Ishikawa (cell line): ENCODE data around the gene MAGI1.

Experiments used
- CEBPB ChIP-seq: IDR thresholded peaks from 2 replicates; pipeline ENCODE4 v1.6.1; 2012
- CREB1 ChIP-seq: IDR thresholded peaks from 2 replicates; pipeline ENCODE4 v1.6.1; 2012; ENCODE audit warnings: low read depth
- EGR1 ChIP-seq: IDR thresholded peaks from 2 replicates; pipeline ENCODE4 v1.6.1; 2012
- EP300 ChIP-seq: IDR thresholded peaks from 2 replicates; pipeline ENCODE4 v1.6.1; 2012; ENCODE audit warnings: borderline replicate concordance
- FOXM1 ChIP-seq: IDR thresholded peaks from 2 replicates; pipeline ENCODE4 v1.6.1; 2012; ENCODE audit warnings: low read depth, borderline replicate concordance
- MAX ChIP-seq: IDR thresholded peaks from 2 replicates; pipeline ENCODE4 v1.6.1; 2012
- NFIC ChIP-seq: IDR thresholded peaks from 2 replicates; pipeline ENCODE4 v1.6.1; 2012
- RAD21 ChIP-seq: IDR thresholded peaks from 2 replicates; pipeline ENCODE4 v1.6.1; 2012; ENCODE audit warnings: low read depth
- REST ChIP-seq: IDR thresholded peaks from 2 replicates; pipeline ENCODE4 v1.6.1; 2012; ENCODE audit warnings: low read depth, mild to moderate bottlenecking
- TAF1 ChIP-seq: IDR thresholded peaks from 2 replicates; pipeline ENCODE4 v1.6.1; 2012; ENCODE audit warnings: low read depth, mild to moderate bottlenecking
- TEAD4 ChIP-seq: IDR thresholded peaks from 2 replicates; pipeline ENCODE4 v1.6.1; 2012
- USF1 ChIP-seq: IDR thresholded peaks from 2 replicates; pipeline ENCODE4 v1.6.1; 2012
- YY1 ChIP-seq: IDR thresholded peaks from 2 replicates; pipeline ENCODE4 v1.6.1; 2012; ENCODE audit warnings: low read depth
- ZBTB7A ChIP-seq: IDR thresholded peaks from 2 replicates; pipeline ENCODE4 v1.6.1; 2012; ENCODE audit warnings: low read depth

GRCh38 chr3:65972765-65973164 lies 66.0 kb downstream of the MAGI1 start:
- TF ChIP-seq REST: no peak
- no peak for TF ChIP-seq CEBPB
- no peak for TF ChIP-seq TAF1
- TF ChIP-seq EP300: no peak
- TF ChIP-seq MAX: no peak
- TF ChIP-seq YY1: no peak
- TF ChIP-seq NFIC: no peak
- no peak for TF ChIP-seq CREB1
- no peak for TF ChIP-seq RAD21
- TF ChIP-seq FOXM1: no peak
- TF ChIP-seq ZBTB7A: no peak
- no peak for TF ChIP-seq EGR1
- TF ChIP-seq TEAD4: no peak
- no peak for TF ChIP-seq USF1
